GM21526 (cell line): ENCODE data around the gene PCK1.

Experiments used
- ATAC-seq: cut with Tn5 transposase; IDR thresholded peaks from one replicate; pipeline ENCODE4 v1.9.1; 2021; ENCODE audit warnings: moderate library complexity; ENCODE audit not compliant: unreplicated experiment, low FRiP score

PCK1 gene

GRCh38 chr20:57576002-57576401, 15.1 kb downstream of the PCK1 start:
- no peak for ATAC-seq

GRCh38 chr20:57576617-57577550, 16.0 kb downstream of the PCK1 start:
- no peak for ATAC-seq

GRCh38 chr20:57577679-57578475, 17.0 kb downstream of the PCK1 start:
- ATAC-seq: no peak

GRCh38 chr20:57578476-57579165, 17.7 kb downstream of the PCK1 start:
- ATAC-seq: no peak

GRCh38 chr20:57579331-57579897, 18.5 kb downstream of the PCK1 start:
- no peak for ATAC-seq

GRCh38 chr20:57579898-57580447, 19.1 kb downstream of the PCK1 start:
- ATAC-seq: no peak

- no peak for ATAC-seq
Measured at GRCh38 chr20:57580478-57581201, 19.7 kb downstream of the PCK1 start.

GRCh38 chr20:57581202-57582028, 20.5 kb downstream of the PCK1 start:
- ATAC-seq: no peak

- ATAC-seq: no peak
Measured at GRCh38 chr20:57582029-57582378, 21.1 kb downstream of the PCK1 start.

GRCh38 chr20:57582432-57583288, 21.8 kb downstream of the PCK1 start:
- ATAC-seq: no peak

GRCh38 chr20:57583289-57584257, 22.7 kb downstream of the PCK1 start:
- ATAC-seq: no peak

- no peak for ATAC-seq
Measured at GRCh38 chr20:57584768-57585461, 24.0 kb downstream of the PCK1 start.

GRCh38 chr20:57585466-57586213, 24.7 kb downstream of the PCK1 start:
- ATAC-seq: no peak

GRCh38 chr20:57586370-57586793, 25.5 kb downstream of the PCK1 start:
- ATAC-seq: no peak

- no peak for ATAC-seq
Measured at GRCh38 chr20:57586943-57587277, 26.0 kb downstream of the PCK1 start.
